Psoas muscle (tissue), 8 donors: Measurements from ENCODE around the gene CACNB4. TPM values are rescaled to one million over a fixed set of nuclear protein-coding genes. Genes with fewer than 3 reads are reported as not detected.
A peak's percentile ranks its signal among the peaks of the same experiment; 100 is the strongest.

Experiments
- ATAC-seq, 4 donors: fragments of 200-7000 bp; cut with Tn5 transposase; one replicate each; pipeline ENCODE4 v1.9.1; 2020; ENCODE audit warnings: moderate library complexity in 3 of 4, mild to moderate bottlenecking in 2 of 4
- DNase-seq, 2 donors: peaks; one replicate each; pipeline ENCODE4 v3.0.0-alpha.2; 2020
- H3K27ac ChIP-seq: fragments of 200-600 bp; one replicate; pipeline ENCODE4 v1.8.0; 2022
- H3K27me3 ChIP-seq, 3 donors: fragments of 200-600 bp in 1 of 3; one replicate each; pipeline versions ENCODE4 v1.6.1 to v1.8.0; 2013 to 2022; ENCODE audit warnings: low read length in 2 of 3, mild to moderate bottlenecking in 2 of 3, moderate library complexity in 1 of 3; ENCODE audit not compliant: insufficient read depth in 3 of 3
- H3K36me3 ChIP-seq, 2 donors: fragments of 200-600 bp in 1 of 2; one replicate each; pipeline versions ENCODE4 v1.6.1 to v1.8.0; 2013 to 2022; ENCODE audit warnings: low read depth in 1 of 2, mild to moderate bottlenecking in 1 of 2, moderate library complexity in 1 of 2; ENCODE audit not compliant: insufficient read depth in 1 of 2
- H3K4me1 ChIP-seq: fragments of 200-600 bp; one replicate; pipeline ENCODE4 v1.8.0; 2022
- H3K4me3 ChIP-seq: fragments of 200-600 bp; one replicate; pipeline ENCODE4 v1.8.0; 2022; ENCODE audit warnings: mild to moderate bottlenecking
- H3K9me3 ChIP-seq: fragments of 200-600 bp; one replicate; pipeline ENCODE4 v1.8.0; 2022
- CTCF ChIP-seq: fragments of 200-600 bp; IDR thresholded peaks from one replicate; pipeline ENCODE4 v1.8.0; 2022; ENCODE audit warnings: antibody characterized with exemption
- WGBS, 3 donors: extraction: QIAGEN DNeasy Blood & Tissue Kit; methylation state at CpG; one replicate each; pipeline versions ENCODE4 v1.1.6 to v1.1.7; 2013; 5-methylcytosine and 5-hydroxymethylcytosine counted together
- intact Hi-C, 2 donors: fragments of 100-400 bp; cut with DNase I; formaldehyde crosslinking; loops; one replicate each; pipeline versions ENCODE4 v1.11.0 to v1.14.2; 2022
- polyA plus RNA-seq, 3 donors: library from polyadenylated mRNA; stranded (reverse); fragments of 200-250 nt; gene quantifications; one replicate each; pipeline ENCODE4 v1.2.3, GENCODE V29; 2013
- total RNA-seq, 4 donors: library from RNA; stranded (reverse); fragmentation: NEBNext Ultra II Directional in 2 of 4; extraction: Animal tissue kit (Norgen Biotek cat#: 25700) in 2 of 4; gene quantifications; one replicate each; pipeline versions ENCODE4 v1.2.1 to v1.2.4, GENCODE V29; 2021 to 2023
- donor health status: healthy with polysubstance abuse.
- donor health status: DM: no; HTN: no; CAD: no; lungs with moderate emphysema.
- donor health status: Bipolar disorder and iron deficiency.
- donor health status: healthy.
- donor health status: DM: yes; HTN: yes; CAD: no.
- donor health status: DM: no; HTN: no; CAD: no.
- donor health status: DM: no; HTN: no; CAD: no.
- donor health status: DM: yes; HTN: yes; CAD: no.

Gene CACNB4
- total and polyA plus RNA-seq, 7 donors, result 0.10 to 1.1 (median 0.21) TPM

GRCh38 chr2:151984424-151985083, 114.3 kb downstream of the CACNB4 start:
- H3K4me1 ChIP-seq, result no peaks in the 10 kb centered on the region
- intact Hi-C loops, result no loop called here
- no peak overlapping the region for H3K27ac ChIP-seq
- no peak for ATAC-seq
- no peaks in the 10 kb centered on the region for H3K27me3 ChIP-seq
- no peak for TF ChIP-seq CTCF
- no peaks in the 10 kb centered on the region for H3K36me3 ChIP-seq
- no peaks in the 10 kb centered on the region for H3K9me3 ChIP-seq
- DNase-seq, result no peak
- WGBS, 3 donors, result 61 to 69% (median 67%) methylated on average over 2 of the region's 2 CpGs
- no peak overlapping the region for H3K4me3 ChIP-seq

- TF ChIP-seq CTCF, result no peak
- intact Hi-C loops, result no loop called here
- no peaks in the 10 kb centered on the region for H3K4me1 ChIP-seq
- no peak for ATAC-seq
- no peaks in the 10 kb centered on the region for H3K27me3 ChIP-seq
- H3K27ac ChIP-seq, result no peak overlapping the region
- 48 to 71% (median 70%) methylated on average over 2 of the region's 2 CpGs for WGBS, 3 donors
- H3K9me3 ChIP-seq, result no peaks in the 10 kb centered on the region
- no peak for DNase-seq
- no peak overlapping the region for H3K4me3 ChIP-seq
- H3K36me3 ChIP-seq, result no peaks in the 10 kb centered on the region
Measured at GRCh38 chr2:151983221-151983620, 115.6 kb downstream of the CACNB4 start.

- DNase-seq (no peak), ATAC-seq (no peak)
- intact Hi-C loops, result no loop called here
- no peaks in the 10 kb centered on the region for H3K9me3 ChIP-seq
- H3K27me3 ChIP-seq, result no peaks in the 10 kb centered on the region
- 88 to 97% (median 93%) methylated on average over 1 of the region's 1 CpG for WGBS, 3 donors
- H3K4me1 ChIP-seq, result no peaks in the 10 kb centered on the region
- H3K4me3 ChIP-seq, result no peak overlapping the region
- TF ChIP-seq CTCF, result no peak
- no peaks in the 10 kb centered on the region for H3K36me3 ChIP-seq
- no peak overlapping the region for H3K27ac ChIP-seq
Measured at GRCh38 chr2:151981886-151982285, 117.0 kb downstream of the CACNB4 start.

- Histone ChIP-seq H3K36me3 (no peaks in the 10 kb centered on the region), H3K27me3 (no peaks in the 10 kb centered on the region), H3K27ac (no peak overlapping the region), H3K9me3 (no peaks in the 10 kb centered on the region), H3K4me1 (no peaks in the 10 kb centered on the region), H3K4me3 (no peak overlapping the region)
- ATAC-seq (peak in 3 of 4 donors; percentile 65 to 85 (median 72)), DNase-seq (no peak)
- no peak for TF ChIP-seq CTCF
- 71 to 93% (median 79%) methylated on average over 3 of the region's 3 CpGs for WGBS, 3 donors
- intact Hi-C loops, result no loop called here
Measured at GRCh38 chr2:151979694-151980093, 119.2 kb downstream of the CACNB4 start.

- no peak for DNase-seq
- intact Hi-C loops, result no loop called here
- Histone ChIP-seq H3K4me3 (no peak overlapping the region), H3K36me3 (no peaks in the 10 kb centered on the region), H3K27me3 (no peaks in the 10 kb centered on the region), H3K27ac (no peak overlapping the region), H3K4me1 (no peaks in the 10 kb centered on the region), H3K9me3 (no peaks in the 10 kb centered on the region)
- WGBS, 3 donors, result 79 to 84% (median 82%) methylated on average over 7 of the region's 7 CpGs
- no peak for TF ChIP-seq CTCF
- ATAC-seq, result no peak
Measured at GRCh38 chr2:151978709-151979108, 120.1 kb downstream of the CACNB4 start.
